ENCODE results near the gene KIF4A. TPM values are rescaled to one million over a fixed set of nuclear protein-coding genes. Genes with fewer than 3 reads are reported as not detected.

Gene KIF4A
- total RNA-seq, 4 donors from 2014 or later, result 2.5 to 11.0 (median 4.4) TPM

DNA sequence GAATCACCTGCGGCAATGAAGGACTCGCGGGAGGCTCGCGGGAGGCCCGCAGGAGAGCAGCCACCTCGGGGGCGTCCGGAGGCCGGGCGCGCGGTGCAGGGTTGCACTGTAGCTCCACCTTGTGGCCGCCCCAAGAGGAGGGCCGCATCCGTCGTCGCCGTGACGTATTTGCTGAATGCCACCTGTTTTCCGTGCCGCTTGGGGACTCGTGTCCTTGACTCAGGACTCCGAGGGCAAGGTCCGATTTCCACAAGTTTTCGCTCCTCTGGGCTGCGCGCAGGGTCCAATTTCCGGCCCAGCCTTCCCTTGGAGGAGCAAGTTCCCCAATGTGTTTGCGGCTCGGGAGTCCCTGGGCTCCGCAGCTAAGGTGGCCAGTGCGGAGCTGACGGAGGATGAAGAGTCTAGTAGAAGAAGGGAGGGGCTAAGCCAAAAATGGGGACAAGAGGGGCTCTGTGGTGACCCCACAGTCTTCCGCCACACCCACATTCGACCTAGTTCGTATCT, 144.0 kb downstream of the KIF4A start:
- TF ChIP-seq, protein P1, sequence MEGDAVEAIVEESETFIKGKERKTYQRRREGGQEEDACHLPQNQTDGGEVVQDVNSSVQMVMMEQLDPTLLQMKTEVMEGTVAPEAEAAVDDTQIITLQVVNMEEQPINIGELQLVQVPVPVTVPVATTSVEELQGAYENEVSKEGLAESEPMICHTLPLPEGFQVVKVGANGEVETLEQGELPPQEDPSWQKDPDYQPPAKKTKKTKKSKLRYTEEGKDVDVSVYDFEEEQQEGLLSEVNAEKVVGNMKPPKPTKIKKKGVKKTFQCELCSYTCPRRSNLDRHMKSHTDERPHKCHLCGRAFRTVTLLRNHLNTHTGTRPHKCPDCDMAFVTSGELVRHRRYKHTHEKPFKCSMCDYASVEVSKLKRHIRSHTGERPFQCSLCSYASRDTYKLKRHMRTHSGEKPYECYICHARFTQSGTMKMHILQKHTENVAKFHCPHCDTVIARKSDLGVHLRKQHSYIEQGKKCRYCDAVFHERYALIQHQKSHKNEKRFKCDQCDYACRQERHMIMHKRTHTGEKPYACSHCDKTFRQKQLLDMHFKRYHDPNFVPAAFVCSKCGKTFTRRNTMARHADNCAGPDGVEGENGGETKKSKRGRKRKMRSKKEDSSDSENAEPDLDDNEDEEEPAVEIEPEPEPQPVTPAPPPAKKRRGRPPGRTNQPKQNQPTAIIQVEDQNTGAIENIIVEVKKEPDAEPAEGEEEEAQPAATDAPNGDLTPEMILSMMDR (IDR thresholded peaks at IDR 0.05), result peak; percentile 42 to 81 (median 64)
- no peak for TF ChIP-seq POLR2A (IDR thresholded peaks at IDR 0.05)
- intact Hi-C loops (cut with DNase I), result no loop called here
- WGBS, 2 donors, result 0 to 41% methylated on average over 8 to 24 of the region's 37 CpGs

DNA sequence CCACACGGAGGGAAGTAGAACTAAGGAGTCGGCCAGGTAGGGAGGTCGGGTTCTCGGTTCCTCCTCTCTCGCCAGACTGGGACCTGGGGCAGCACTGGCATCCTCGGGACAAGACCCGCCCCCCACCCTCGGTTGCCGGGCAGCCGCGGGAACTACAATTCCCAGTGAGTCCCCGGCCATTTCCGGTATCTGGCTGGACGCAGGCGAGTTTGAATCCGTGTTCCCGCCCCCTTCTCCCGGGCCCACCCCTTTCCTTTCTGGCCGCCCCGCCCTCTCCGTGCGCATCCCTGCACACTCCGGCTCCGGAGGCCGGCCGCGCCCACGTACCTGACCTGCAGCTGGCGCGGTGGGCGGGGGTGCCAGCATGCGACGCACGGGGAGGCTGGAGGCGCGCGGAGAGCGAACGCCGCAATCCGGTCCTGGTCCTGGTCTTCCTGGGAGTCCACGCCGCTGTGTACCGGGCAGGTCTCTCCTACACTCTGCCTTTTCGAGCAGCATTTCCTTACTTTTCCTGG, 144.5 kb downstream of the KIF4A start:
- WGBS, 2 donors, result 0 to 63% methylated on average over 1 to 22 of the region's 45 CpGs
- peak in 1 of 4 donors; percentile 57 for TF ChIP-seq POLR2A (IDR thresholded peaks at IDR 0.05)
- TF ChIP-seq, protein P1 (IDR thresholded peaks at IDR 0.05), result no peak
- H3K36me3 ChIP-seq, result no peaks in the 10 kb centered on the region

More for the DNA sequence above, 144.0 kb downstream of the KIF4A start:
- no peaks in the 10 kb centered on the region for H3K36me3 ChIP-seq
- peaks cover 3 to 24% (median 3%) of the 10 kb centered on the region in 3 donors for H3K4me1 ChIP-seq
- peak overlapping the region; percentile 48 to 65 (median 59) for H3K4me3 ChIP-seq
- DNase-seq, result peak; percentile 9
- H3K27me3 ChIP-seq, result no peaks in the 10 kb centered on the region
- peak overlapping the region; percentile 59 to 88 (median 84) for H3K27ac ChIP-seq
- no peaks in the 10 kb centered on the region for H3K9me3 ChIP-seq

DNA sequence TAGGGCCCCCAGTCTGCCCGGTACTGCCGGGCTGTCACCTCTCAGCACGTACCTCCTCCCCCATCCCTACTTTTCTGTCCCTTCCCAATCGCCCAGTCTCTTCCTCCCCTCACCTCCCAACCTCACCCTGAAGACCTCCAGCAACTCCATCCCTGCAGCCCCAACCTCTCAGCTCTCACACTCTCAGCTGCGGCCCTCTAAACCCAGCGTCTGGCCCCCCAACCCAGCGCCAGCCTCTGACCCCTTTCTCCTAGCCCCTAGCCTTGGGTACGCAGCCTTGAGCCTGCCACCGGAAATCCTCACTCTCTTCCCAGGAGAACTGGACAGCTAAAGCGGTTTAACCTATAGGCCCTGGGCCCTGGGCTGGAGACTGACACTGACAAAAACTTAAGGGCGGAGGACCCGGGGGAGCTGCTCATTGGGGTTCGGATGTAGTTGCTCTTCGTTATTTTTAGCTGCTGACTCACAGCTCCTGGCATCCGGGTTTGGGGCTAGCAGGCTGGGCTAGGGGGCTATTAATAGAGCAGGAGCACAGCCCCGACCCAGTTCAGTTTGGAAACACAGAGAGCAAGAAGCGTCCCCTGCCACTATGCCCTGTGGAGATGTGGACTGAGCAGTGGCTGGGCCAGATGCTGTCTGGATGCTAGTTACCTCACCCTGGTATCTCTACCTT, 145.1 kb downstream of the KIF4A start:
- Histone ChIP-seq H3K4me1 (peaks cover 3 to 28% (median 3%) of the 10 kb centered on the region in 3 donors), H3K27me3 (no peaks in the 10 kb centered on the region), H3K36me3 (no peaks in the 10 kb centered on the region), H3K27ac (peak overlapping the region; percentile 59 to 88 (median 84)), H3K9me3 (no peaks in the 10 kb centered on the region), H3K4me3 (peak overlapping the region; percentile 48 to 65 (median 59))
- no peak for TF ChIP-seq POLR2A (IDR thresholded peaks at IDR 0.05)
- TF ChIP-seq, protein P1 (IDR thresholded peaks at IDR 0.05), result no peak
- 13 to 61% methylated on average over 7 of the region's 17 CpGs for WGBS, 2 donors
- intact Hi-C loops (cut with DNase I), result no loop called here
- DNase-seq, result no peak

More for the DNA sequence above, 144.5 kb downstream of the KIF4A start:
- peak overlapping the region; percentile 48 to 65 (median 59) for H3K4me3 ChIP-seq
- intact Hi-C loops (cut with DNase I), result no loop called here
- peak overlapping the region; percentile 59 to 88 (median 84) for H3K27ac ChIP-seq
- no peaks in the 10 kb centered on the region for H3K9me3 ChIP-seq
- peak; percentile 7 for DNase-seq
- peaks cover 3 to 28% (median 3%) of the 10 kb centered on the region in 3 donors for H3K4me1 ChIP-seq
- H3K27me3 ChIP-seq, result no peaks in the 10 kb centered on the region

DNA sequence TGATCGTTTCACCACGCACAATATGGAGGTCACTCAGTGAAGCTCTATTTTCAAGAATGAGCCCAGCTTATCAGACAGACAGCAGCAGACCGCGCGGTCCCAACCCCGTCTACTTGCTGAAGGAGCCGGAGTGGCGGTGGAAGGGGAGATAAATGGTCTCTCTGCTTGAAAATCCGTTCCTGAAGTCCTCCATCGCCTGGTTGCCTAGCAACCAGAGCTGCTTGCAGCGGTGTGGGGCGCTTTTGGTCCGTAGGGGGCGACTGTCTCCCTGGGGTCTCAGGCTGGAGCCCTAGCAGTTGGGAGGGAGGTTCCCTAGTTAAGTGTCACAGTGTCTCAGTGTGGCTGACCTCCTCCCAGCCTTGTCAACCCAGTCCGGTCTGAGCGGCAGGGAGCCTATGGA, 146.4 kb downstream of the KIF4A start:
- Histone ChIP-seq H3K27ac (no peak overlapping the region), H3K36me3 (no peaks in the 10 kb centered on the region), H3K4me3 (no peak overlapping the region), H3K4me1 (peaks cover 3 to 28% (median 3%) of the 10 kb centered on the region in 3 donors), H3K9me3 (no peaks in the 10 kb centered on the region), H3K27me3 (peaks cover 0 to 6% (median 0%) of the 10 kb centered on the region in 4 donors)
- no CpG with 5 or more reads among the region's 16 CpGs for WGBS, 2 donors
- TF ChIP-seq POLR2A (IDR thresholded peaks at IDR 0.05), result no peak
- TF ChIP-seq, protein P1 (IDR thresholded peaks at IDR 0.05), result no peak
- intact Hi-C loops (cut with DNase I), result no loop called here
- DNase-seq, result no peak

DNA sequence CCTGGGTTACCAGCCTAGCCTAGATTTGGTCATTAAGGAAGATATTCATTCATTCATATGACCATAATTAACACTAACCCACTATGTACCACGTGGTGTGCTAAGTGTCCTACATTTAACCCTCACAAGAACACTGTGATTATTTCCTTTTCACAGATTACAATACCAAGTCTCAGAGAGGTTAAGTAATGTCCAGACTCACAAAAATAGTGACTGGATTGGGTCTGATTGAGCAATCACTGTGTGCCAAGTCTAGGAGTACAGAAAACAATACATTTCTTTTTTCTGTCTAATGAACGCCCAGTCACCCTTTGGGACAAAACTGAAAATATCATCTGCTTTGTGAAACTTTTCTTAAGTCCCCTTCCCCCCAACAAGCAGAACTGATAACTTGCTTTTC, 147.1 kb downstream of the KIF4A start:
- 31 to 32% methylated on average over 2 of the region's 2 CpGs for WGBS, 2 donors
- Histone ChIP-seq H3K9me3 (no peaks in the 10 kb centered on the region), H3K4me3 (no peak overlapping the region), H3K36me3 (no peaks in the 10 kb centered on the region), H3K27ac (no peak overlapping the region), H3K27me3 (peaks cover 0 to 11% (median 0%) of the 10 kb centered on the region in 4 donors), H3K4me1 (peaks cover 3 to 28% (median 3%) of the 10 kb centered on the region in 3 donors)
- intact Hi-C loops (cut with DNase I), result no loop called here
- TF ChIP-seq, protein P1 (IDR thresholded peaks at IDR 0.05), result no peak
- TF ChIP-seq POLR2A (IDR thresholded peaks at IDR 0.05), result no peak
- no peak for DNase-seq
